Measurements from ENCODE around the gene TSHZ2.

Gene TSHZ2

DNA sequence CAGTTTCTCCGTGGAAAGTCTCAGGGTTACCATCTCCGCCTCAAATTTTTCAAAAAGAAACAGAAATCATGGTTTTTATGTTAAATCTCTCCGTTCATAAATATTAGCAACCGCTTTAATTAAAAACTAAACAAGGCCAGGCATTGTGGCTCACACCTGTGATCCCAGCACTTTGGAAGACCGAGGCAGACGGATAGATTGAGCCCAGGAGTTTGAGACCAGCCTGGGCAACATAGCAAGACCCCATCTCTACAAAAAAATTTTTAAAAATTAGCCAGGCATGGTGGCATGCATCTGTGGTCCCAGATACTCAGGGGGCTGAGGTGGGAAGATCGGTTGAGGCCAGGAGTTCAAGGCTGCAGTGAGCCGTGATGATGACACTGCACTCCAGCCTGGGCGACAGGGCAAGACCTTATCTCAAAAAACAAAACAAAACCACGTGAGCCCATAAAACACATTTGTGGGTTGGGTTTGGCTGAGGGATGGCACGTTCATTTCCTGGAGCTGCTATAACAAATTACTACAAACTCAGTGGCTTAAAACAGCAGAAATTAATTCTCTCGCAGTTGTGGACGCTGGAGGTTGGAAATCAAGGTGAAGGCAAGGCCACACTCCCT is 398.3 kb downstream of the TSHZ2 start:
- no peak overlapping the region for H3K27ac ChIP-seq (ENCODE audit: low read depth, low read length, poor library complexity, severe bottlenecking)
- H3K9me3 ChIP-seq (ENCODE audit: low read length), result no peaks in the 10 kb centered on the region
- no peaks in the 10 kb centered on the region for H3K79me2 ChIP-seq (ENCODE audit: insufficient read depth, low read length)
- H3F3A ChIP-seq (ENCODE audit: insufficient read depth, low read length), result no peaks in the 10 kb centered on the region
- no peak overlapping the region for H3K9ac ChIP-seq (ENCODE audit: low read length)
- no peaks in the 10 kb centered on the region for H3K4me1 ChIP-seq (ENCODE audit: insufficient read depth, low read length, severe bottlenecking)
- no peaks in the 10 kb centered on the region for H3K9me2 ChIP-seq (ENCODE audit: low read depth, low read length)
- H4K20me1 ChIP-seq (ENCODE audit: insufficient read depth, low read length), result no peaks in the 10 kb centered on the region
- H2AFZ ChIP-seq (ENCODE audit: low read length), result no peak overlapping the region
- no peak overlapping the region for H3K4me2 ChIP-seq (ENCODE audit: low read length)
- no peaks in the 10 kb centered on the region for H3K36me3 ChIP-seq (ENCODE audit: insufficient read depth, low read length)
- no peaks in the 10 kb centered on the region; the same call in 1 of the 2 replicates for H3K27me3 ChIP-seq (ENCODE audit: insufficient read depth, low read length)
- no peak for TF ChIP-seq EZH2 (IDR thresholded peaks at IDR 0.05; ENCODE audit: borderline replicate concordance, low read length)
- TF ChIP-seq, protein P1, sequence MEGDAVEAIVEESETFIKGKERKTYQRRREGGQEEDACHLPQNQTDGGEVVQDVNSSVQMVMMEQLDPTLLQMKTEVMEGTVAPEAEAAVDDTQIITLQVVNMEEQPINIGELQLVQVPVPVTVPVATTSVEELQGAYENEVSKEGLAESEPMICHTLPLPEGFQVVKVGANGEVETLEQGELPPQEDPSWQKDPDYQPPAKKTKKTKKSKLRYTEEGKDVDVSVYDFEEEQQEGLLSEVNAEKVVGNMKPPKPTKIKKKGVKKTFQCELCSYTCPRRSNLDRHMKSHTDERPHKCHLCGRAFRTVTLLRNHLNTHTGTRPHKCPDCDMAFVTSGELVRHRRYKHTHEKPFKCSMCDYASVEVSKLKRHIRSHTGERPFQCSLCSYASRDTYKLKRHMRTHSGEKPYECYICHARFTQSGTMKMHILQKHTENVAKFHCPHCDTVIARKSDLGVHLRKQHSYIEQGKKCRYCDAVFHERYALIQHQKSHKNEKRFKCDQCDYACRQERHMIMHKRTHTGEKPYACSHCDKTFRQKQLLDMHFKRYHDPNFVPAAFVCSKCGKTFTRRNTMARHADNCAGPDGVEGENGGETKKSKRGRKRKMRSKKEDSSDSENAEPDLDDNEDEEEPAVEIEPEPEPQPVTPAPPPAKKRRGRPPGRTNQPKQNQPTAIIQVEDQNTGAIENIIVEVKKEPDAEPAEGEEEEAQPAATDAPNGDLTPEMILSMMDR (IDR thresholded peaks at IDR 0.05; ENCODE audit: low read length), result no peak
- no peak overlapping the region for H3K4me3 ChIP-seq (ENCODE audit: low read depth, low read length, poor library complexity, severe bottlenecking)

DNA sequence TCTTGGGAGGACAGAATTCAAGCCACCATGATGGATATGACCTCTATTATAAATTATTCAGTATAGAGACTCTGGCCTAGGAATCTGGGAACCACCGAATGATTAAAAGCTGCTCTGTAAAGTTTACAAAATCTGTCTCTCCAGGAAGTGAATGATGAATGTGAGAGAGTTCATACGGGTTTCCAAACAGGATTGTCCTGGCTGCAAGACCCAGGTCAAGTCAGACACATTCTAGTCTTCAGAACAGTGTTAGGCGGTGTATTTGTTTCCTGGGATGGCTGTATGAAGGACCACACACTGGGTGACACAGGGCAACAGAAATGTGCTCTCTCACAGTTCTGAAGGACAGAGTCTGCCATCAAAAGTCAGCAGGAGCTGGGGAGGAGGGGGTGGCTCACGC is 399.1 kb downstream of the TSHZ2 start:
- Histone ChIP-seq H4K20me1 (ENCODE audit: insufficient read depth, low read length) (no peaks in the 10 kb centered on the region), H3K9me2 (ENCODE audit: low read depth, low read length) (no peaks in the 10 kb centered on the region), H3K4me1 (ENCODE audit: insufficient read depth, low read length, severe bottlenecking) (no peaks in the 10 kb centered on the region), H3K4me3 (ENCODE audit: low read depth, low read length, poor library complexity, severe bottlenecking) (no peak overlapping the region), H3F3A (ENCODE audit: insufficient read depth, low read length) (no peaks in the 10 kb centered on the region), H3K79me2 (ENCODE audit: insufficient read depth, low read length) (no peaks in the 10 kb centered on the region), H3K4me2 (ENCODE audit: low read length) (no peak overlapping the region), H3K9me3 (ENCODE audit: low read length) (no peaks in the 10 kb centered on the region), H2AFZ (ENCODE audit: low read length) (no peak overlapping the region), H3K27ac (ENCODE audit: low read depth, low read length, poor library complexity, severe bottlenecking) (no peak overlapping the region), H3K36me3 (ENCODE audit: insufficient read depth, low read length) (no peaks in the 10 kb centered on the region), H3K27me3 (ENCODE audit: insufficient read depth, low read length) (no peaks in the 10 kb centered on the region; the same call in 1 of the 2 replicates), H3K9ac (ENCODE audit: low read length) (no peak overlapping the region)
- TF ChIP-seq EZH2 (IDR thresholded peaks at IDR 0.05; ENCODE audit: borderline replicate concordance, low read length), result no peak
- TF ChIP-seq, protein P1 (IDR thresholded peaks at IDR 0.05; ENCODE audit: low read length), result no peak

DNA sequence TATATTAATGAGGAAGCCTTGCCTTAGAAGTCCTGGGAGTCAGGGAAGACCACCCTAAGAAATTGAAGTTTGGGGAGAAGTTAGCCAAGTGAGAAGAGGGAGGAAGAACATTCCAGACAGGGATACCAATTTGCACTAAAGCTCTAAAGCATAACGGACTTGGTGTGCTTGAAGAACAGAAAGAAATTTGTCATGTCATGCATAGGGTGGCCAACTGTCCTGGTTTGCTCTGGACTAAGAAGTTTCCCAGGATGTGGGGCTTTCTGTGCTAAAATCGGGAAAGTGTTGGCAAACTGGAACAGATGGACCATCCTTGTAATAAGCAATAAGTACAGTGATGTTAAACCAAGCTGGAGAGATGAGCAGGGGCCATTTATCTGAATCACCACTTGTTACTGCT is 403.9 kb downstream of the TSHZ2 start:
- TF ChIP-seq, protein P1 (IDR thresholded peaks at IDR 0.05; ENCODE audit: low read length), result no peak
- TF ChIP-seq EZH2 (IDR thresholded peaks at IDR 0.05; ENCODE audit: borderline replicate concordance, low read length), result no peak
- no peaks in the 10 kb centered on the region for H3F3A ChIP-seq (ENCODE audit: insufficient read depth, low read length)
- H3K4me3 ChIP-seq (ENCODE audit: low read depth, low read length, poor library complexity, severe bottlenecking), result no peak overlapping the region
- no peak overlapping the region for H3K4me2 ChIP-seq (ENCODE audit: low read length)
- no peaks in the 10 kb centered on the region for H3K36me3 ChIP-seq (ENCODE audit: insufficient read depth, low read length)
- no peak overlapping the region for H2AFZ ChIP-seq (ENCODE audit: low read length)
- no peaks in the 10 kb centered on the region for H4K20me1 ChIP-seq (ENCODE audit: insufficient read depth, low read length)
- no peak overlapping the region for H3K9ac ChIP-seq (ENCODE audit: low read length)
- no peaks in the 10 kb centered on the region for H3K4me1 ChIP-seq (ENCODE audit: insufficient read depth, low read length, severe bottlenecking)
- no peaks in the 10 kb centered on the region for H3K79me2 ChIP-seq (ENCODE audit: insufficient read depth, low read length)
- H3K9me3 ChIP-seq (ENCODE audit: low read length), result no peaks in the 10 kb centered on the region
- H3K9me2 ChIP-seq (ENCODE audit: low read depth, low read length), result no peaks in the 10 kb centered on the region
- no peaks in the 10 kb centered on the region for H3K27me3 ChIP-seq (ENCODE audit: insufficient read depth, low read length)
- no peak overlapping the region for H3K27ac ChIP-seq (ENCODE audit: low read depth, low read length, poor library complexity, severe bottlenecking)

All from OCI-LY1 (cell line).